Measurements from ENCODE around the gene OSBP.
A peak's percentile ranks its signal among the peaks of the same experiment; 100 is the strongest.

DNA sequence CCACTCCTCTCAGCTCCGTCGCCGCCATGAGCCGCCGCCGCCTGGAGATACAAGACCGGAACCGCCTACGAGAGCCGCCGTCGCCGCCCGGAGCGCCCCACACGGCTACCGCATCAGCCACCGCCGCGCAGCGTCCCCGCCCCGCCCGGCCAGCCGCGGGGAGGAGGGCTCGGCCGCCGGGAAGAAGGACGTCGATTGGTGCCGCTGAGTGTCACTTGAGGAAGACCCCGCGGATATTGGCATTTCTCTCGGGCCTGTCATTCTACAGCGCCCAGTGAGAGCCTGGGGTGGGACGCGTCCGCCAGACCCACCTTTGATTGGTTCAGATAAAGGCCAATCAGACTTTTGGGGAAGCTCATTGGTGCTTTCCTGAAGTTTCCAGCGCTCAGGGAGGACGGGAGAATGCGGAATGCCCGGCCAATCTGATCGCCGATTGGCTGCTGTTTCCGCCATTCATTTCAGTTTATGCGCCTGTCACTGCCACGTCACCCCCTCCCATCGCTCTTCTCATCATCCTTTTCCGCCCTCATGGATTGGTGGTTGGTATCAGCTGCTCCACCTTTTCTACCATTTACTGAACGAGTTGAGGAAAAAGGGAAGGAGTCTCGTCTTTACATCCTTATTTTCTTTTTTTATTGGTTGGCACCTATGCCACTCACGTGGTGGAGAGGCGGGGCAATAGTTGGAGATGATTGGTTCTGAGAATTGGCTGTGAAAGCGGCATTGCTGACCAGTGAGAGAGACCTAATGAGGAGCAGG, at the start of gene OSBP:
- no peak for TF ChIP-seq BHLHE40 (IDR thresholded peaks at IDR 0.05; ENCODE audit: borderline replicate concordance)
- no peak for TF ChIP-seq CTBP1 (IDR thresholded peaks at IDR 0.05; ENCODE audit: borderline replicate concordance)
- no peak; the same call in 1 of the 2 replicates for TF ChIP-seq LEF1 (IDR thresholded peaks at IDR 0.05; ENCODE audit: borderline replicate concordance)
- TF ChIP-seq FOXK2 (IDR thresholded peaks at IDR 0.05): no peak
- no peak for TF ChIP-seq TARDBP (IDR thresholded peaks at IDR 0.05)
- TF ChIP-seq SP1 (IDR thresholded peaks at IDR 0.05): no peak; the same call in 1 of the 2 replicates
- no peak for TF ChIP-seq FOXM1 (IDR thresholded peaks at IDR 0.05; ENCODE audit: borderline replicate concordance)
- peak; percentile 38; the same call in 1 of the 2 replicates for TF ChIP-seq ELF4 (IDR thresholded peaks at IDR 0.05)
- TF ChIP-seq L3MBTL2 (conservative IDR thresholded peaks at IDR 0.05): no peak
- no peak for TF ChIP-seq NFRKB (IDR thresholded peaks at IDR 0.05)
- no peak for TF ChIP-seq FOXA1 (IDR thresholded peaks at IDR 0.05)
- no peak for TF ChIP-seq HDGF (IDR thresholded peaks at IDR 0.05; ENCODE audit: borderline replicate concordance)
- no peak for TF ChIP-seq ARNT (IDR thresholded peaks at IDR 0.05)
